ENCODE results near the gene TTC33.

Gene TTC33

GRCh38 chr5:40474250-40474649, 281.5 kb downstream of the TTC33 start:
- DNase-seq = no peak

- no peak for DNase-seq
These were observed 290.3 kb downstream of the TTC33 start for GRCh38 chr5:40465416-40465815.

- DNase-seq = no peak
These were observed 291.2 kb downstream of the TTC33 start for GRCh38 chr5:40464511-40464910.

Measured in NCI-H2171 (cell line).